Lung (tissue), 12 donors: Measurements from ENCODE around the gene RASAL1. TPM values are rescaled to one million over a fixed set of nuclear protein-coding genes. Genes with fewer than 3 reads are reported as not detected.

Experiments used
- ATAC-seq: fragments of 200-7000 bp; cut with Tn5 transposase; one replicate; pipeline ENCODE4 v1.9.1; 2020; ENCODE audit warnings: moderate number of reproducible peaks; ENCODE audit not compliant: insufficient read depth, low FRiP score
- DNase-seq, 3 donors: peaks; one replicate each; pipeline ENCODE4 v3.0.0-alpha.2; 2013 to 2017
- H3K27ac ChIP-seq, 2 donors: one replicate each; pipeline ENCODE4 v1.5.1; 2013; ENCODE audit warnings: mild to moderate bottlenecking in 2 of 2, moderate library complexity in 2 of 2, control low read depth in 1 of 2, inconsistent platforms in 1 of 2, low read depth in 1 of 2, low read length in 1 of 2
- H3K27me3 ChIP-seq, 3 donors: one replicate each; pipeline ENCODE4 v1.5.1; 2013; ENCODE audit warnings: low read length in 2 of 3; ENCODE audit not compliant: control insufficient read depth in 3 of 3, insufficient read depth in 3 of 3
- H3K36me3 ChIP-seq, 4 donors: one replicate each; pipeline ENCODE4 v1.5.1; 2013; ENCODE audit warnings: low read length in 4 of 4, mild to moderate bottlenecking in 1 of 4, moderate library complexity in 1 of 4; ENCODE audit not compliant: control insufficient read depth in 4 of 4, insufficient read depth in 4 of 4
- H3K4me1 ChIP-seq, 5 donors: one replicate each; pipeline ENCODE4 v1.5.1; 2013; ENCODE audit warnings: low read length in 5 of 5, mild to moderate bottlenecking in 2 of 5, moderate library complexity in 1 of 5; ENCODE audit not compliant: control insufficient read depth in 5 of 5, insufficient read depth in 5 of 5
- H3K4me3 ChIP-seq: one replicate; pipeline ENCODE4 v1.5.1; 2013; ENCODE audit warnings: mild to moderate bottlenecking, control low read depth, moderate library complexity
- H3K9ac ChIP-seq, 2 donors: one replicate each; pipeline ENCODE4 v1.5.1; 2013; ENCODE audit warnings: low read length in 2 of 2, control low read depth in 1 of 2; ENCODE audit not compliant: insufficient read depth in 1 of 2
- H3K9me3 ChIP-seq, 4 donors: one replicate each; pipeline ENCODE4 v1.5.1; 2013; ENCODE audit warnings: low read length in 3 of 4, mild to moderate bottlenecking in 1 of 4, moderate library complexity in 1 of 4; ENCODE audit not compliant: control insufficient read depth in 4 of 4, insufficient read depth in 3 of 4
- WGBS, 2 donors: extraction: QIAGEN DNeasy Blood & Tissue Kit; methylation state at CpG; one replicate each; pipeline ENCODE4 v1.1.7; 2013; 5-methylcytosine and 5-hydroxymethylcytosine counted together
- polyA plus RNA-seq, 2 donors: library from polyadenylated mRNA; stranded (reverse); fragments of 200-250 nt; gene quantifications; one replicate each; pipeline ENCODE4 v1.2.1, GENCODE V29; 2013
- total RNA-seq, 2 donors: library from RNA; depleted of rRNA in 1 of 2; stranded (reverse); fragments of >200 nt in 1 of 2; gene quantifications; one replicate each; pipeline ENCODE4 v1.2.1, GENCODE V29; 2014 to 2021
- TF ChIP-seq, protein P1 (sequence below): IDR thresholded peaks from 2 replicates; pipeline ENCODE4 v1.5.1; 2012; ENCODE audit warnings: mild to moderate bottlenecking; ENCODE audit errors: control extremely low read depth, extremely low read depth
- donor health status: control.
- donor health status: control.
- donor health status: Bipolar disorder and iron deficiency.
- donor health status: healthy.
- donor health status: DM: yes; HTN: yes; CAD: no.

RASAL1 gene
- total and polyA plus RNA-seq, 4 donors: 0.09 to 1.8 (median 0.62) TPM

DNA sequence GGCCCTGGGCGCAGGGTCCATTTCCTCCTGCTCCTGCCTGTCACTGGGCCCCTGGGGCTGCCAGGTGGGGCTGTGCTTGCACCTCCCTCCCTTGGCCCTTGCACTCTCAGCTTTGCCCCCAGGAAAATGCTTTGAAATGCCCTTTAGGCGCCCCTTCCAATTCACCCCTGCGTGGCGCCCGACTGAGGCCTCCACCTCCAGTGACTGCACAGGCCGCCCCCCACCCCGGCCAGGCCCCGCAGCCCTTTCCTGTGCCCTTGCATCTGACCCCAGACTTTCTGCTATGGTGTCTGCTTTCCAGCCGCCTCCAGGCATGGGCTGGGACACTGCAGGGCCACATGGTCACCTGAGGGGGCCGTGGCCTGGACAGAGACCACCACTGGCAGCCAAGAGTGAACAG lies 32.3 kb upstream of the RASAL1 start:
- TF ChIP-seq, protein P1, sequence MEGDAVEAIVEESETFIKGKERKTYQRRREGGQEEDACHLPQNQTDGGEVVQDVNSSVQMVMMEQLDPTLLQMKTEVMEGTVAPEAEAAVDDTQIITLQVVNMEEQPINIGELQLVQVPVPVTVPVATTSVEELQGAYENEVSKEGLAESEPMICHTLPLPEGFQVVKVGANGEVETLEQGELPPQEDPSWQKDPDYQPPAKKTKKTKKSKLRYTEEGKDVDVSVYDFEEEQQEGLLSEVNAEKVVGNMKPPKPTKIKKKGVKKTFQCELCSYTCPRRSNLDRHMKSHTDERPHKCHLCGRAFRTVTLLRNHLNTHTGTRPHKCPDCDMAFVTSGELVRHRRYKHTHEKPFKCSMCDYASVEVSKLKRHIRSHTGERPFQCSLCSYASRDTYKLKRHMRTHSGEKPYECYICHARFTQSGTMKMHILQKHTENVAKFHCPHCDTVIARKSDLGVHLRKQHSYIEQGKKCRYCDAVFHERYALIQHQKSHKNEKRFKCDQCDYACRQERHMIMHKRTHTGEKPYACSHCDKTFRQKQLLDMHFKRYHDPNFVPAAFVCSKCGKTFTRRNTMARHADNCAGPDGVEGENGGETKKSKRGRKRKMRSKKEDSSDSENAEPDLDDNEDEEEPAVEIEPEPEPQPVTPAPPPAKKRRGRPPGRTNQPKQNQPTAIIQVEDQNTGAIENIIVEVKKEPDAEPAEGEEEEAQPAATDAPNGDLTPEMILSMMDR: no peak
- Histone ChIP-seq H3K4me1 (no peaks in the 10 kb centered on the region), H3K27ac (no peak overlapping the region), H3K27me3 (no peaks in the 10 kb centered on the region), H3K9ac (no peak overlapping the region), H3K36me3 (peaks cover 32 to 77% (median 40%) of the 10 kb centered on the region in 4 donors), H3K4me3 (no peak overlapping the region), H3K9me3 (peaks cover 0 to 9% (median 0%) of the 10 kb centered on the region in 4 donors)
- ATAC-seq: no peak
- DNase-seq: no peak
- 95 to 96% methylated on average over 10 of the region's 10 CpGs for WGBS, 2 donors

DNA sequence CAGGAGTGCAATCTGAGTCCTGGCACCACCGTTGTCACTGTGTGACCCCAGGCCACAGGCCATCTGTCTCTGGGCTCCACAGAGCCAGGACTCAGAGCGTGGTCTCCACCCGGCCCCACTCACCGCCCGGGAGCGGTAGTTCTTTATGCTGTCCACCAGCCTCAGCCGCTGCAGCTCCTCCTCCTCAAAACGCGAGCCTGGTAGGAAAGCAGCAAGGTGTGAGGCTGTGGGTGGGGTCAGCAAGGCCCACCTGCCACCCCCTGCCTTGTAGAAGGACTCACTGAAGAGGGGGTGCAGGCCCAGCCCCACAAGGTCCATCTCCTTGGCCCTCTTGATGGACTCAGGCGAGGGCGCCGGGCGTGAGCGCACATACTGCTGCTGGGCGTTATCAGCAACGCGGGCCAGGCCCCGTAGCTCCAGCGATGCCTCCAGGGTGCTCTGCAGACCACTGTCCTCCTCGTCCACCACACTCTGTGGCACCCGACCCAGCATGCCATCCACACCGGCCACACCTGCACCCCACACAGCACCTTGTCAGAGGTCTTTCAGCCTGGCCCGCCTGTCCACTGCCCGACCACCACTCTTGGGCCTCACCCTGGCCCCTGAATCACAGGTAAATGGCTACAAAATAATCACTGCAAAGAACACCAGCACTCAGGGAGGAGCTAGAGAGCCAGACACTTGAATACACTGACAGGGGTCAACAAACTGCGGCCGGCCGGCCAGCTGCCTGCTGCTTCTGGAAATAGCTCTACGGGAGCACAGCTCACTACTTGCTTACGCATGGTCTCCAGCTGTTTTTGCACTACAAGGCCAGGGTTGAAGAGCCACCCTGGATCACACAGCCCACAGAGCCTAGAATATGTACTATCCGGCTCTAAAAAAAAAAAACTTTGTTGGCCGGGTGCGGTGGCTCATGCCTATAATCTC lies 30.2 kb upstream of the RASAL1 start:
- DNase-seq (no peak), ATAC-seq (no peak)
- Histone ChIP-seq H3K4me3 (no peak overlapping the region), H3K9me3 (peaks cover 0 to 11% (median 0%) of the 10 kb centered on the region in 4 donors), H3K36me3 (peaks cover 21 to 76% (median 35%) of the 10 kb centered on the region in 4 donors), H3K27me3 (no peaks in the 10 kb centered on the region), H3K4me1 (no peaks in the 10 kb centered on the region), H3K27ac (no peak overlapping the region), H3K9ac (no peak overlapping the region)
- TF ChIP-seq, protein P1: no peak
- WGBS, 2 donors: 93 to 94% methylated on average over 31 to 32 of the region's 32 CpGs

DNA sequence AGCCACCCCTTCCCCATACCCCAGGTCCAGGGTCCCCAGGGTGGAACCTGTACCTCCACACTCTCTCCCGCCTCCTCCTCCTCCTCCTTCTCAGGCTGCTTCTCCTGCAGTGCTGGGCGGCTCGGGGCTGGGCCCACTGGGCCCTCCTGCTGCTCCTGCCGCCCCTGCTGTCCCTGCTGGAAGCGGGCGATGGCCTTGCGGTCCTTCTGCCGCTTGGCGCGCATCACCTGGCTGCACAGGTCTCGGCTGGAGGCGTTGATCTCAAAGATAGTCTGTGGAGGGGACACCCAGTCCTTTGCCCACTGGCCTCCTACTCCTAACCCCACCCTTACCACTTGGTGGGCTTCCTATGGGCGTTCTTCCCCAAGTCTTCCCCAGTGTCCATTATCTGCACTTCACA lies 28.5 kb upstream of the RASAL1 start:
- TF ChIP-seq, protein P1: no peak
- Histone ChIP-seq H3K9me3 (peaks cover 0 to 11% (median 0%) of the 10 kb centered on the region in 4 donors), H3K4me1 (no peaks in the 10 kb centered on the region), H3K27ac (no peak overlapping the region), H3K36me3 (peaks cover 23 to 82% (median 40%) of the 10 kb centered on the region in 4 donors), H3K9ac (no peak overlapping the region), H3K27me3 (no peaks in the 10 kb centered on the region), H3K4me3 (no peak overlapping the region)
- ATAC-seq (no peak), DNase-seq (no peak)
- 96% methylated on average over 13 of the region's 13 CpGs for WGBS, 2 donors
